SK-N-SH (cell line): ENCODE data around the gene ATG16L1. TPM values are rescaled to one million over a fixed set of nuclear protein-coding genes. Genes with fewer than 3 reads are reported as not detected.
A peak's percentile ranks its signal among the peaks of the same experiment; 100 is the strongest.

Experiments
- CTCF ChIA-PET: fragments of 300-600, 350-600 bp; formaldehyde crosslinking; extraction: SDS; loops from one replicate; lab custom pipeline; 2021; lab: Yijun Ruan, JAX
- POLR2A ChIA-PET: fragments of 350-600 bp; sonication (Branson Sonifier 250); formaldehyde crosslinking; extraction: SDS; loops from one replicate; lab custom pipeline; 2020; ENCODE audit warnings: antibody characterized with exemption, inconsistent platforms; lab: Yijun Ruan, JAX
- DNase-seq: peaks from one replicate; pipeline ENCODE4 v3.0.0; 2012
- H2AFZ ChIP-seq: fragments of 200-600 bp; sonication (generic); 2 replicates; pipeline ENCODE4 v1.8.1; 2016; ENCODE audit warnings: antibody characterized with exemption, mild to moderate bottlenecking, low read depth
- H3F3A ChIP-seq: fragments of 200-600 bp; sonication (generic); replicated peaks from 2 replicates; pipeline ENCODE3; 2016; ENCODE audit warnings: antibody characterized with exemption, mild to moderate bottlenecking; ENCODE audit not compliant: insufficient read depth
- H3K27ac ChIP-seq, 2 experiments: fragments of 200-500 bp in 1 of 2; fragments of 200-600 bp in 1 of 2; sonication (Bioruptor generic) in 1 of 2; sonication (generic), shearing (Covaris generic) in 1 of 2; 2 replicates each; pipeline versions ENCODE4 v1.5.1 to v1.6.1; 2014 to 2016; ENCODE audit warnings: low read depth in 2 of 2, inconsistent platforms in 1 of 2, low read length in 1 of 2, mild to moderate bottlenecking in 1 of 2, mixed read lengths in 1 of 2
- H3K27me3 ChIP-seq: fragments of 200-600 bp; sonication (generic), shearing (Covaris generic); 2 replicates; pipeline ENCODE4 v1.6.1; 2016; ENCODE audit warnings: mixed run types; ENCODE audit not compliant: insufficient read depth
- H3K36me3 ChIP-seq, 2 experiments: fragments of 200-500 bp in 1 of 2; fragments of 200-600 bp in 1 of 2; sonication (Bioruptor generic) in 1 of 2; sonication (generic) in 1 of 2; replicated peaks in 1 of 2; 2 replicates each; pipeline versions ENCODE3 to v1.5.1; 2014 to 2016; ENCODE audit warnings: low read length in 1 of 2, mild to moderate bottlenecking in 1 of 2; ENCODE audit not compliant: insufficient read depth in 2 of 2, control insufficient read depth in 1 of 2
- H3K4me1 ChIP-seq, 2 experiments: fragments of 200-500 bp in 1 of 2; fragments of 200-600 bp in 1 of 2; sonication (Bioruptor generic) in 1 of 2; sonication (generic), shearing (Covaris generic) in 1 of 2; 2 replicates each; pipeline versions ENCODE4 v1.5.1 to v1.6.1; 2014 to 2016; ENCODE audit warnings: low read depth in 1 of 2, low read length in 1 of 2, mixed run types in 1 of 2; ENCODE audit not compliant: insufficient read depth in 2 of 2, control insufficient read depth in 1 of 2
- H3K4me2 ChIP-seq: fragments of 200-600 bp; sonication (generic), shearing (Covaris generic); 2 replicates; pipeline ENCODE4 v1.6.1; 2017; ENCODE audit warnings: mixed run types
- H3K4me3 ChIP-seq, 2 experiments: fragments of 200-500 bp in 1 of 2; fragments of 200-600 bp in 1 of 2; sonication (Bioruptor generic) in 1 of 2; sonication (generic), shearing (Covaris generic) in 1 of 2; 2 replicates each; pipeline versions ENCODE4 v1.5.1 to v1.8.1; 2014 to 2016; ENCODE audit warnings: low read depth in 2 of 2, inconsistent platforms in 1 of 2, low read length in 1 of 2, mild to moderate bottlenecking in 1 of 2, mixed read lengths in 1 of 2, moderate library complexity in 1 of 2
- H3K79me2 ChIP-seq: fragments of 200-600 bp; sonication (generic); 2 replicates; pipeline ENCODE4 v1.8.1; 2017; ENCODE audit warnings: mild to moderate bottlenecking; ENCODE audit not compliant: insufficient read depth
- H3K9ac ChIP-seq: fragments of 200-600 bp; sonication (generic); 2 replicates; pipeline ENCODE4 v1.6.1; 2017; ENCODE audit warnings: mixed run types
- H3K9me2 ChIP-seq: fragments of 200-600 bp; sonication (generic); 2 replicates; pipeline ENCODE4 v1.6.1; 2017; ENCODE audit warnings: mixed run types
- H3K9me3 ChIP-seq: fragments of 200-600 bp; sonication (generic); 2 replicates; pipeline ENCODE4 v1.6.1; 2017; ENCODE audit warnings: mixed run types, mild to moderate bottlenecking, moderate library complexity
- H4K20me1 ChIP-seq: fragments of 200-600 bp; sonication (generic); 2 replicates; pipeline ENCODE4 v1.6.1; 2017; ENCODE audit warnings: mild to moderate bottlenecking, mixed run types; ENCODE audit not compliant: insufficient read depth
- CTCF ChIP-seq: fragments of 200-600 bp; sonication (generic); IDR thresholded peaks from 2 replicates; pipeline ENCODE4 v1.6.1; 2017; ENCODE audit warnings: antibody characterized with exemption, mild to moderate bottlenecking, moderate library complexity
- ELF1 ChIP-seq: IDR thresholded peaks from 2 replicates; pipeline ENCODE4 v1.4.0; 2012
- EP300 ChIP-seq, 2 experiments: IDR thresholded peaks; 2 replicates each; pipeline versions ENCODE4 v1.4.0 to v1.6.1; 2012; ENCODE audit warnings: borderline replicate concordance in 1 of 2, low read depth in 1 of 2, low read length in 1 of 2
- FOXJ3 ChIP-seq: sonication (generic); formaldehyde crosslinking; IDR thresholded peaks from 2 replicates; pipeline ENCODE4 v1.5.1; 2020; ENCODE audit warnings: mild to moderate bottlenecking, missing genetic modification reagents
- MAX ChIP-seq: IDR thresholded peaks from 2 replicates; pipeline ENCODE4 v1.4.0; 2012; ENCODE audit warnings: low read depth
- MEF2A ChIP-seq: IDR thresholded peaks from 2 replicates; pipeline ENCODE4 v1.4.0; 2012; ENCODE audit warnings: low read depth, borderline replicate concordance
- MXI1 ChIP-seq: IDR thresholded peaks from 2 replicates; pipeline ENCODE4 v1.6.1; 2012; ENCODE audit warnings: mild to moderate bottlenecking, low read depth, low read length, improper control_type of control experiment
- NFIC ChIP-seq: IDR thresholded peaks from 2 replicates; pipeline ENCODE4 v1.4.0; 2012; ENCODE audit warnings: borderline replicate concordance
- POLR2AphosphoS5 ChIP-seq: IDR thresholded peaks from 2 replicates; pipeline ENCODE4 v1.6.1; 2012; ENCODE audit warnings: low read depth, low read length
- RAD21 ChIP-seq: IDR thresholded peaks from 2 replicates; pipeline ENCODE4 v1.6.1; 2012; ENCODE audit warnings: mild to moderate bottlenecking, low read length
- RCOR1 ChIP-seq: fragments of 150-350 bp; IDR thresholded peaks from 2 replicates; pipeline ENCODE4 v1.6.1; 2017; ENCODE audit warnings: antibody characterized with exemption, low read length
- REST ChIP-seq: IDR thresholded peaks from 2 replicates; pipeline ENCODE4 v1.6.1; 2012; ENCODE audit warnings: mild to moderate bottlenecking, low read depth, low read length, moderate library complexity
- SMC3 ChIP-seq: IDR thresholded peaks from 2 replicates; pipeline ENCODE4 v1.6.1; 2012; ENCODE audit warnings: low read depth, low read length, improper control_type of control experiment
- TCF12 ChIP-seq: IDR thresholded peaks from 2 replicates; pipeline ENCODE4 v1.4.0; 2012
- USF2 ChIP-seq: fragments of 150-350 bp; IDR thresholded peaks from 2 replicates; pipeline ENCODE4 v1.6.1; 2017; ENCODE audit warnings: antibody characterized with exemption, low read length, low read depth, borderline replicate concordance
- WGBS: methylation state at CpG from one replicate; pipeline ENCODE4 v1.1.6; 2017; ENCODE audit warnings: low lambda C conversion rate; 5-methylcytosine and 5-hydroxymethylcytosine counted together
- polyA plus RNA-seq, 3 experiments: library from polyadenylated mRNA; depleted of rRNA; stranded (reverse); fragments of >200 nt; gene quantifications; 2 replicates each; pipeline ENCODE4 v1.2.3, GENCODE V29; 2012

ATG16L1 gene
- polyA plus RNA-seq, 1 of the 3 experiments (the other 2 are of a cell fraction) = 22.2 TPM

- 76% methylated on average over 10 of the region's 10 CpGs for WGBS
- Histone ChIP-seq H3K4me2 (no peak overlapping the region), H3K79me2 (no peaks in the 10 kb centered on the region), H3K9me3 (no peaks in the 10 kb centered on the region), H3K27ac (no peak overlapping the region), H3K9me2 (no peaks in the 10 kb centered on the region), H3K9ac (no peak overlapping the region), H3K4me3 (no peak overlapping the region), H3K36me3 (no peaks in the 10 kb centered on the region), H4K20me1 (no peaks in the 10 kb centered on the region), H3F3A (no peaks in the 10 kb centered on the region), H3K27me3 (no peaks in the 10 kb centered on the region), H2AFZ (no peak overlapping the region), H3K4me1 (peaks cover 0 to 7% of the 10 kb centered on the region in 2 experiments; a peak in 2 of 4 replicates)
- POLR2A ChIA-PET = no interaction called here
- DNase-seq = no peak
- peak; percentile 44; the same call in 1 of the 2 replicates for TF ChIP-seq REST
- TF ChIP-seq RAD21 = no peak
- no peak for TF ChIP-seq TCF12
- CTCF ChIA-PET = no interaction called here
Measured at GRCh38 chr2:233325814-233326213, 74.3 kb downstream of the ATG16L1 start.

- no peak overlapping the region for H3K4me3 ChIP-seq
- no peak overlapping the region for H3K9ac ChIP-seq
- H3F3A ChIP-seq = no peaks in the 10 kb centered on the region
- H3K79me2 ChIP-seq = no peaks in the 10 kb centered on the region
- H3K36me3 ChIP-seq = no peaks in the 10 kb centered on the region
- no peaks in the 10 kb centered on the region for H4K20me1 ChIP-seq
- DNase-seq = no peak
- H3K9me3 ChIP-seq = no peaks in the 10 kb centered on the region
- H3K27ac ChIP-seq = no peak overlapping the region
- no peaks in the 10 kb centered on the region for H3K9me2 ChIP-seq
- 69% methylated on average over 8 of the region's 8 CpGs for WGBS
- TF ChIP-seq POLR2AphosphoS5 (no peak), MEF2A (no peak), NFIC (no peak), RAD21 (no peak), USF2 (no peak), TCF12 (no peak), FOXJ3 (CRISPR knock-in tag) (no peak), ELF1 (no peak), EP300 (IDR thresholded peaks at IDR 0.05; ENCODE audit: borderline replicate concordance in 1 of 2, low read depth in 1 of 2, low read length in 1 of 2) (no peak), MAX (no peak), MXI1 (no peak), SMC3 (no peak), CTCF (no peak), RCOR1 (no peak)
- no peak overlapping the region for H3K4me2 ChIP-seq
- ChIA-PET POLR2A (no interaction called here), CTCF (no interaction called here)
- no peaks in the 10 kb centered on the region for H3K27me3 ChIP-seq
- peaks cover 0 to 7% of the 10 kb centered on the region in 2 experiments; a peak in 2 of 4 replicates for H3K4me1 ChIP-seq
- H2AFZ ChIP-seq = no peak overlapping the region
Measured at GRCh38 chr2:233326500-233326899, 75.0 kb downstream of the ATG16L1 start.
